ENCODE data around the gene SLC7A14. TPM values are rescaled to one million over a fixed set of nuclear protein-coding genes. Genes with fewer than 3 reads are reported as not detected.
A peak's percentile ranks its signal among the peaks of the same experiment; 100 is the strongest.

SLC7A14 gene
- total and polyA plus RNA-seq, 2 of the 13 experiments (the other 11 are each of a cell fraction or from before 2014, with no cell fraction given) = not detected

- no peak overlapping the region for H3K4me2 ChIP-seq (ENCODE audit: low read depth, low read length)
- no peak overlapping the region for H3K9ac ChIP-seq (ENCODE audit: insufficient read depth, low read depth, low read length)
- WGBS (ENCODE audit: low lambda C conversion rate) = 3% methylated on average over 4 of the region's 5 CpGs
- peaks cover 7% of the 10 kb centered on the region for H3K4me1 ChIP-seq (ENCODE audit: insufficient read depth, low read length)
- no peak for FAIRE-seq
- no peaks in the 10 kb centered on the region for H3K27me3 ChIP-seq (ENCODE audit: control insufficient read depth in 1 of 2, insufficient read depth in 2 of 2, low read length in 2 of 2)
- no peaks in the 10 kb centered on the region for H3K9me3 ChIP-seq (ENCODE audit: low read length)
- CTCF ChIA-PET (ENCODE audit: low intra/inter-chr PET ratio, low total read pairs) = no interaction called here
- in situ Hi-C loops (cut with HindIII; ENCODE audit: extremely low pct_ligation_motif_present, low pct_unique_long_range_greater_than_20kb) (no loop called here), intact Hi-C loops (cut with micrococcal nuclease; ENCODE audit: unreplicated experiment) (no loop called here)
- no peak overlapping the region for H3K4me3 ChIP-seq (replicated peaks in 1 of 3; ENCODE audit: insufficient read depth in 1 of 3, low read depth in 2 of 3, low read length in 3 of 3)
- no TSS peak for BruUV-seq (replicated peaks)
- no peaks in the 10 kb centered on the region for H3K36me3 ChIP-seq (replicated peaks in 1 of 2; ENCODE audit: control insufficient read depth in 1 of 2, insufficient read depth in 2 of 2, low read length in 2 of 2)
- ATAC-seq = no peak
- no peak overlapping the region for H3K27ac ChIP-seq (ENCODE audit: extremely low read length, insufficient read depth, low read length)
- TF ChIP-seq MEIS2 (CRISPR knock-in tag; IDR thresholded peaks at IDR 0.05) (no peak), ASH2L (IDR thresholded peaks at IDR 0.05; ENCODE audit: insufficient read length, low read depth, low read length) (no peak), NCOA5 (CRISPR knock-in tag; IDR thresholded peaks at IDR 0.05) (no peak), IKZF4 (CRISPR knock-in tag; IDR thresholded peaks at IDR 0.05; ENCODE audit: borderline replicate concordance, low read depth, not compliant biosample characterization) (no peak), CTCF (CRISPR knock-in tag; IDR thresholded peaks at IDR 0.05) (no peak), ZNF317 (CRISPR knock-in tag; IDR thresholded peaks at IDR 0.05) (no peak), NRL (CRISPR knock-in tag; IDR thresholded peaks at IDR 0.05; ENCODE audit: borderline replicate concordance) (no peak), ZSCAN31 (CRISPR knock-in tag; IDR thresholded peaks at IDR 0.05; ENCODE audit: low read depth) (no peak), MIER2 (CRISPR knock-in tag; IDR thresholded peaks at IDR 0.05) (peak; percentile 84), PLRG1 (conservative IDR thresholded peaks at IDR 0.05) (no peak)
- TF ChIP-seq, protein P1, sequence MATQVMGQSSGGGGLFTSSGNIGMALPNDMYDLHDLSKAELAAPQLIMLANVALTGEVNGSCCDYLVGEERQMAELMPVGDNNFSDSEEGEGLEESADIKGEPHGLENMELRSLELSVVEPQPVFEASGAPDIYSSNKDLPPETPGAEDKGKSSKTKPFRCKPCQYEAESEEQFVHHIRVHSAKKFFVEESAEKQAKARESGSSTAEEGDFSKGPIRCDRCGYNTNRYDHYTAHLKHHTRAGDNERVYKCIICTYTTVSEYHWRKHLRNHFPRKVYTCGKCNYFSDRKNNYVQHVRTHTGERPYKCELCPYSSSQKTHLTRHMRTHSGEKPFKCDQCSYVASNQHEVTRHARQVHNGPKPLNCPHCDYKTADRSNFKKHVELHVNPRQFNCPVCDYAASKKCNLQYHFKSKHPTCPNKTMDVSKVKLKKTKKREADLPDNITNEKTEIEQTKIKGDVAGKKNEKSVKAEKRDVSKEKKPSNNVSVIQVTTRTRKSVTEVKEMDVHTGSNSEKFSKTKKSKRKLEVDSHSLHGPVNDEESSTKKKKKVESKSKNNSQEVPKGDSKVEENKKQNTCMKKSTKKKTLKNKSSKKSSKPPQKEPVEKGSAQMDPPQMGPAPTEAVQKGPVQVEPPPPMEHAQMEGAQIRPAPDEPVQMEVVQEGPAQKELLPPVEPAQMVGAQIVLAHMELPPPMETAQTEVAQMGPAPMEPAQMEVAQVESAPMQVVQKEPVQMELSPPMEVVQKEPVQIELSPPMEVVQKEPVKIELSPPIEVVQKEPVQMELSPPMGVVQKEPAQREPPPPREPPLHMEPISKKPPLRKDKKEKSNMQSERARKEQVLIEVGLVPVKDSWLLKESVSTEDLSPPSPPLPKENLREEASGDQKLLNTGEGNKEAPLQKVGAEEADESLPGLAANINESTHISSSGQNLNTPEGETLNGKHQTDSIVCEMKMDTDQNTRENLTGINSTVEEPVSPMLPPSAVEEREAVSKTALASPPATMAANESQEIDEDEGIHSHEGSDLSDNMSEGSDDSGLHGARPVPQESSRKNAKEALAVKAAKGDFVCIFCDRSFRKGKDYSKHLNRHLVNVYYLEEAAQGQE (IDR thresholded peaks at IDR 0.05; ENCODE audit: borderline replicate concordance in 1 of 2, low read depth in 1 of 2, low read length in 2 of 2) = peak; percentile 7 to 89; a peak in 3 of 4 replicates
- TF ChIP-seq, protein P2, sequence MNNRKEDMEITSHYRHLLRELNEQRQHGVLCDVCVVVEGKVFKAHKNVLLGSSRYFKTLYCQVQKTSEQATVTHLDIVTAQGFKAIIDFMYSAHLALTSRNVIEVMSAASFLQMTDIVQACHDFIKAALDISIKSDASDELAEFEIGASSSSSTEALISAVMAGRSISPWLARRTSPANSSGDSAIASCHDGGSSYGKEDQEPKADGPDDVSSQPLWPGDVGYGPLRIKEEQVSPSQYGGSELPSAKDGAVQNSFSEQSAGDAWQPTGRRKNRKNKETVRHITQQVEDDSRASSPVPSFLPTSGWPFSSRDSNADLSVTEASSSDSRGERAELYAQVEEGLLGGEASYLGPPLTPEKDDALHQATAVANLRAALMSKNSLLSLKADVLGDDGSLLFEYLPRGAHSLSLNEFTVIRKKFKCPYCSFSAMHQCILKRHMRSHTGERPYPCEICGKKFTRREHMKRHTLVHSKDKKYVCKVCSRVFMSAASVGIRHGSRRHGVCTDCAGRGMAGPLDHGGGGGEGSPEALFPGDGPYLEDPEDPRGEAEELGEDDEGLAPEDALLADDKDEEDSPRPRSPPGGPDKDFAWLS (CRISPR knock-in tag; IDR thresholded peaks at IDR 0.05; ENCODE audit: borderline replicate concordance) = no peak
- H4K20me1 ChIP-seq (ENCODE audit: insufficient read depth, low read length) = no peaks in the 10 kb centered on the region
- DNase-seq (ENCODE audit: low spot score) = no peak
- POLR2A ChIA-PET = no interaction called here
- no peak overlapping the region for H2AFZ ChIP-seq (ENCODE audit: low read length)
- H3K79me2 ChIP-seq (ENCODE audit: insufficient read depth, low read length) = no peaks in the 10 kb centered on the region
These were observed 18.1 kb upstream of the SLC7A14 start for GRCh38 chr3:170603770-170604510.
